GM23248 (cell line): ENCODE data around the gene TRPM5. TPM values are rescaled to one million over a fixed set of nuclear protein-coding genes. Genes with fewer than 3 reads are reported as not detected.

ENCODE experiments used
- DNase-seq: peaks from one replicate; pipeline ENCODE4 v3.0.0-alpha.2; 2015
- H2AFZ ChIP-seq: fragments of 200-600 bp; sonication (generic); 2 replicates; pipeline ENCODE4 v1.6.1; 2016; ENCODE audit warnings: antibody characterized with exemption
- H3F3A ChIP-seq: fragments of 200-600 bp; sonication (generic); 2 replicates; pipeline ENCODE4 v1.6.1; 2016; ENCODE audit warnings: mild to moderate bottlenecking, antibody characterized with exemption, mixed run types; ENCODE audit not compliant: insufficient read depth
- H3K27ac ChIP-seq: fragments of 200-600 bp; sonication (generic); 2 replicates; pipeline ENCODE4 v1.5.1; 2016; ENCODE audit warnings: mild to moderate bottlenecking
- H3K27me3 ChIP-seq: fragments of 200-600 bp; sonication (generic); replicated peaks from 2 replicates; pipeline ENCODE4 v1.6.1; 2016; ENCODE audit warnings: mild to moderate bottlenecking; ENCODE audit not compliant: insufficient read depth
- H3K36me3 ChIP-seq: fragments of 200-600 bp; sonication (generic); 2 replicates; pipeline ENCODE4 v1.6.1; 2016; ENCODE audit warnings: low read depth, mild to moderate bottlenecking
- H3K4me1 ChIP-seq: fragments of 200-600 bp; sonication (generic); 2 replicates; pipeline ENCODE4 v1.6.1; 2016; ENCODE audit warnings: mild to moderate bottlenecking; ENCODE audit not compliant: insufficient read depth
- H3K4me2 ChIP-seq: fragments of 200-600 bp; sonication (generic); one replicate; pipeline ENCODE4 v1.6.1; 2016; ENCODE audit warnings: mild to moderate bottlenecking; ENCODE audit not compliant: unreplicated experiment
- H3K4me3 ChIP-seq: fragments of 200-600 bp; sonication (generic); 2 replicates; pipeline ENCODE4 v1.5.1; 2016; ENCODE audit warnings: mild to moderate bottlenecking
- H3K79me2 ChIP-seq: fragments of 200-600 bp; sonication (generic); 2 replicates; pipeline ENCODE4 v1.6.1; 2016; ENCODE audit warnings: mild to moderate bottlenecking; ENCODE audit not compliant: insufficient read depth
- H3K9ac ChIP-seq: fragments of 200-600 bp; sonication (generic); 2 replicates; pipeline ENCODE4 v1.6.1; 2016; ENCODE audit warnings: mild to moderate bottlenecking
- H3K9me2 ChIP-seq: fragments of 200-600 bp; sonication (generic); 2 replicates; pipeline ENCODE4 v1.6.1; 2016; ENCODE audit warnings: mixed run types, mild to moderate bottlenecking, moderate library complexity; ENCODE audit not compliant: insufficient read depth
- H3K9me3 ChIP-seq: fragments of 200-600 bp; sonication (generic); one replicate; pipeline ENCODE4 v1.6.1; 2017; ENCODE audit warnings: low read depth
- H4K20me1 ChIP-seq: fragments of 200-600 bp; sonication (generic); 2 replicates; pipeline ENCODE4 v1.6.0; 2016; ENCODE audit not compliant: insufficient read depth
- EZH2 ChIP-seq: fragments of 200-600 bp; sonication (generic); IDR thresholded peaks from 2 replicates; pipeline ENCODE4 v1.6.1; 2018; ENCODE audit warnings: antibody characterized with exemption, mild to moderate bottlenecking; ENCODE audit not compliant: insufficient read depth, poor library complexity, severe bottlenecking
- EZH2phosphoT487 ChIP-seq: fragments of 200-600 bp; sonication (generic); IDR thresholded peaks from 2 replicates; pipeline ENCODE4 v1.6.1; 2018; ENCODE audit warnings: antibody characterized with exemption, moderate library complexity, mild to moderate bottlenecking, low read depth; ENCODE audit not compliant: insufficient read depth
- WGBS, 2 experiments: methylation state at CpG; one replicate each; pipeline ENCODE4 v1.1.6; 2015 to 2017; ENCODE audit warnings: low lambda C conversion rate in 2 of 2, low coverage in 1 of 2; ENCODE audit errors: missing lambda C conversion rate in 2 of 2; 5-methylcytosine and 5-hydroxymethylcytosine counted together
- in situ Hi-C: fragments of 300-500 bp; cut with MboI; formaldehyde crosslinking; loops from 2 replicates; pipeline ENCODE4 v1.15.0; 2020
- polyA plus RNA-seq: library from polyadenylated mRNA; unstranded; fragments of >200 nt; fragmentation: Nextera tagmentation; extraction: Ambion mirVana; gene quantifications from 2 replicates; pipeline ENCODE4 v1.2.1, GENCODE V29; 2016
- total RNA-seq: library from RNA; depleted of rRNA; stranded (reverse); fragments of >200 nt; shearing (Covaris generic); gene quantifications from 2 replicates; pipeline ENCODE4 v1.2.3, GENCODE V29; 2014

Gene TRPM5
- total and polyA plus RNA-seq, 2 experiments from 2014 or later: not detected

DNA sequence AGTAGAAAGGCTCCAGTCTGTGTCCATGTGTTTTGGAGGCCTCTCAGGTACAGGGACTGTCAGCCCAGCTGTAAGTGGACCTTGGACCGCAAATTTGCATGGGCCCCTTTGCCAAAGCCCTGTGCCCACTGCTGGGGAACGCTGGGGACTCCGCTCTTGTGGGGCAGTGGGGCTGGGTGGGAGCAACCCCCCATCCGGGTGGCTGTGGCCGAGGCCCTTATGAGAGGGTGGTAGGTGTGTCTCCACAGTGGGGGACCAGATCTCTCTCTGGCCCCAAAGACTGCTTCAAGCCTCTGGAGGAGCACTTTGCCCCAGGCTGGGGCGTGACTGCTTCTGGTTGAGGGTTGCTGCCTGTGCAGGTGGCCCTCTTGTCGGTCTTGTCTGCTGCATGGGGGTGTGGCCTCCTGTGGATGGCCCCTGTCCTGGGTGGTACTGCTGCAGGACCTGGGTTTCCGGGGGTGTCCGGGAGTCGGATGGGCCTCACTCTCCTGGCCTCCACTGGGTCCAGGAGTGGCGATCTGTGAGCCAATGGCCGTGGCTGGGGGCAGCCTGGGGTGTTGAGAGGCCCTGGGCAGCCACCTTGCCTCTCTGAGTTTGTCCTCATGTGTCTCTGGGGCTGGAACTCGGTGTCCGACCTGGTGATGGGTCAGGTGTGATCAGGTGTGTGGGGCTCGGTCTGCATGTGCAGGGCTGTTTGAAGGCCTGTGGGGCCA, 16.4 kb upstream of the TRPM5 start:
- DNase-seq: no peak
- Histone ChIP-seq H3K79me2 (no peaks in the 10 kb centered on the region), H4K20me1 (no peaks in the 10 kb centered on the region), H3K27me3 (0 out of 2 replicates have a peak, but pooled peaks cover 8% of the 10 kb centered on the region), H3K9ac (no peak overlapping the region), H3K4me1 (no peaks in the 10 kb centered on the region), H2AFZ (no peak overlapping the region), H3K9me2 (no peaks in the 10 kb centered on the region), H3K4me3 (no peak overlapping the region), H3K27ac (no peak overlapping the region), H3K36me3 (no peaks in the 10 kb centered on the region), H3K9me3 (no peaks in the 10 kb centered on the region), H3F3A (no peaks in the 10 kb centered on the region), H3K4me2 (no peak overlapping the region)
- in situ Hi-C loops: no loop called here
- WGBS, 2 experiments: 52 to 59% methylated on average over 15 of the region's 15 CpGs
- no peak for TF ChIP-seq EZH2phosphoT487
- TF ChIP-seq EZH2: no peak

DNA sequence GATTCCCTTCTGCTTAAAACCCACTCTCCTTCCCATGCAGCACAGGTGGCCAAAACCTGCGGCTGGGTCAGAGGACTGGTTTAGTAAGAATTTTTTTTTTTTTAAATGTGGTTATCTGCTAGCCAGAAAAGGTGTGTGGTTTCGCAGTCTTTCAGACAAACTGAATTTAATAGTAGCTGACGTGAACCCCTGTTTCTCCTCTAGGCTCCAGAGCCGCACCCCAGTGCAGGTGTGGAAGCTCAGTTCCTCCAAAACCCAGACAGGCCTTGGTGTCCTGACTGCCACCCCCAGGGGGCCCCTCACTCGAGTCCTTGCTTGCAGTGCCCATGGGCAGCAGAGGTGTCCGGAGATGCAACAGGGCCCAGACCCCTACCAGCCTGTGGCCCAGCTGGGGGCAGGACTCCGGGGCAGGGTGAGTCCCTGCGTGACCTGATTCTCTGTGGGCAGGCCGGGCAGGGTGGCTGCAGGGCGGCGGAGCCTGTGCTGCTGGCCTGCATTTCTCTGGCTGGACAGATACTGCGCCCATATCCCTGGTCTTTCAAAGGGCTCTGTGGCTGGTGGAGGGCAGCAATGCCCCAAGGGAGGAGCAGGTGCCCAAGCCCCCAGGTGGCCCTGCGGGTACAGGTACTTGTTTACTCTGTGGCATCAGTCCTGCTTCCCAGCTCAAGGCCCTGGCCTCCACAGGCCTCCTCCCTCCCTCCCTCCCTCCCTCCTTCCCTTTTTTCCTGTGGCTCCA, 15.7 kb upstream of the TRPM5 start:
- no peak overlapping the region for H3K4me3 ChIP-seq
- DNase-seq: no peak

GRCh38 chr11:2459016-2459725, 14.9 kb upstream of the TRPM5 start:
- Histone ChIP-seq H3K4me3 (no peak overlapping the region), H3K27me3 (peaks cover 13% of the 10 kb centered on the region; the same call in 1 of the 2 replicates)

More for the DNA sequence above, 15.7 kb upstream of the TRPM5 start:
- in situ Hi-C loops: no loop called here
- H3K27me3 ChIP-seq: peaks cover 11% of the 10 kb centered on the region; the same call in 1 of the 2 replicates
- no peaks in the 10 kb centered on the region for H3F3A ChIP-seq
- no peak overlapping the region for H3K27ac ChIP-seq
- H2AFZ ChIP-seq: no peak overlapping the region
- TF ChIP-seq EZH2phosphoT487 (no peak), EZH2 (no peak)
- H3K4me2 ChIP-seq: no peak overlapping the region
- 57 to 66% methylated on average over 12 of the region's 13 CpGs for WGBS, 2 experiments
- H4K20me1 ChIP-seq: no peaks in the 10 kb centered on the region
- no peaks in the 10 kb centered on the region for H3K9me2 ChIP-seq
- H3K79me2 ChIP-seq: no peaks in the 10 kb centered on the region
- H3K36me3 ChIP-seq: no peaks in the 10 kb centered on the region
- no peak overlapping the region for H3K9ac ChIP-seq
- no peaks in the 10 kb centered on the region for H3K9me3 ChIP-seq
- no peaks in the 10 kb centered on the region for H3K4me1 ChIP-seq

GRCh38 chr11:2458321-2458720, 14.0 kb upstream of the TRPM5 start:
- Histone ChIP-seq H3K36me3 (no peaks in the 10 kb centered on the region), H3K9ac (no peak overlapping the region), H2AFZ (no peak overlapping the region), H3K9me2 (no peaks in the 10 kb centered on the region), H4K20me1 (no peaks in the 10 kb centered on the region), H3K9me3 (no peaks in the 10 kb centered on the region), H3F3A (no peaks in the 10 kb centered on the region), H3K27ac (no peak overlapping the region), H3K27me3 (peaks cover 22% of the 10 kb centered on the region), H3K4me1 (no peaks in the 10 kb centered on the region), H3K4me2 (no peak overlapping the region), H3K4me3 (no peak overlapping the region), H3K79me2 (no peaks in the 10 kb centered on the region)
- TF ChIP-seq EZH2phosphoT487 (no peak), EZH2 (no peak)
- no peak for DNase-seq
- 60 to 63% methylated on average over 13 of the region's 13 CpGs for WGBS, 2 experiments
- in situ Hi-C loops: no loop called here

More at GRCh38 chr11:2459016-2459725, 14.9 kb upstream of the TRPM5 start:
- no peak overlapping the region for H3K27ac ChIP-seq
- no peak overlapping the region for H2AFZ ChIP-seq
- WGBS, 2 experiments: 48% methylated on average over 18 to 20 of the region's 20 CpGs
- H3F3A ChIP-seq: no peaks in the 10 kb centered on the region
- in situ Hi-C loops: no loop called here
- no peaks in the 10 kb centered on the region for H3K9me2 ChIP-seq
- no peaks in the 10 kb centered on the region for H3K4me1 ChIP-seq
- H3K79me2 ChIP-seq: no peaks in the 10 kb centered on the region
- H3K4me2 ChIP-seq: no peak overlapping the region
- no peaks in the 10 kb centered on the region for H3K36me3 ChIP-seq
- TF ChIP-seq EZH2 (no peak), EZH2phosphoT487 (no peak)
- no peak for DNase-seq
- no peaks in the 10 kb centered on the region for H3K9me3 ChIP-seq
- no peaks in the 10 kb centered on the region for H4K20me1 ChIP-seq
- H3K9ac ChIP-seq: no peak overlapping the region
